GM18505 (cell line): ENCODE data around the gene ARVCF.

Experiments
- ATAC-seq: cut with Tn5 transposase; IDR thresholded peaks from one replicate; pipeline ENCODE4 v1.9.1; 2021; ENCODE audit not compliant: unreplicated experiment
- POLR2A ChIP-seq: IDR thresholded peaks from 4 replicates; pipeline ENCODE4 v1.6.1; 2011; ENCODE audit warnings: borderline replicate concordance; ENCODE audit not compliant: insufficient read depth, insufficient read length; ENCODE audit errors: extremely low read depth

ARVCF gene

GRCh38 chr22:20011123-20011992, 5.3 kb downstream of the ARVCF start:
- no peak for TF ChIP-seq POLR2A
- ATAC-seq = no peak

- no peak for TF ChIP-seq POLR2A
- ATAC-seq = no peak
These were observed 6.1 kb downstream of the ARVCF start for GRCh38 chr22:20010307-20011122.

- no peak for ATAC-seq
- no peak for TF ChIP-seq POLR2A
These were observed 6.9 kb downstream of the ARVCF start for GRCh38 chr22:20009582-20010306.

GRCh38 chr22:20009018-20009491, 7.6 kb downstream of the ARVCF start:
- ATAC-seq = no peak
- no peak for TF ChIP-seq POLR2A

GRCh38 chr22:20008221-20008995, 8.2 kb downstream of the ARVCF start:
- no peak for TF ChIP-seq POLR2A
- no peak for ATAC-seq

- no peak for TF ChIP-seq POLR2A
- no peak for ATAC-seq
These were observed 12.2 kb downstream of the ARVCF start for GRCh38 chr22:20004464-20004863.

GRCh38 chr22:20003304-20003703, 13.3 kb downstream of the ARVCF start:
- ATAC-seq = no peak
- no peak for TF ChIP-seq POLR2A

GRCh38 chr22:20002636-20003035, 14.0 kb downstream of the ARVCF start:
- no peak for ATAC-seq
- no peak for TF ChIP-seq POLR2A

GRCh38 chr22:20002128-20002527, 14.5 kb downstream of the ARVCF start:
- ATAC-seq = no peak
- TF ChIP-seq POLR2A = no peak

GRCh38 chr22:20001082-20001638, 15.5 kb downstream of the ARVCF start:
- no peak for ATAC-seq
- no peak for TF ChIP-seq POLR2A

- no peak for ATAC-seq
These were observed 16.2 kb downstream of the ARVCF start for GRCh38 chr22:20000246-20001081.

More at GRCh38 chr22:20000246-20001081, 16.2 kb downstream of the ARVCF start:
- TF ChIP-seq POLR2A = no peak
